GM12878 (cell line): ENCODE results near the gene ENOX2. TPM values are rescaled to one million over a fixed set of nuclear protein-coding genes. Genes with fewer than 3 reads are reported as not detected.

ENCODE experiments used
- ATAC-seq: fragments of 200-7000 bp; cut with Tn5 transposase; 3 replicates; pipeline ENCODE4 v1.9.1; 2020; ENCODE audit warnings: mild to moderate bottlenecking, moderate library complexity
- BruUV-seq: library from RNA; stranded (reverse); fragments of 400-500 nt; replicated peaks from 2 replicates; lab custom pipeline; 2021; lab: Mats Ljungman, UMichigan
- CTCF ChIA-PET: fragments of 300-600 bp; sonication (Branson Sonifier 250); formaldehyde crosslinking; extraction: SDS; loops from one replicate; lab custom pipeline; 2021; ENCODE audit warnings: inconsistent platforms; lab: Yijun Ruan, JAX
- POLR2A ChIA-PET: fragments of 350-600 bp; formaldehyde crosslinking; extraction: SDS; loops from one replicate; lab custom pipeline; 2021; ENCODE audit warnings: inconsistent platforms; lab: Charles Lee
- RAD21 ChIA-PET: fragments of 300-600 bp; sonication (Branson Sonifier 250); formaldehyde crosslinking; loops from one replicate; lab custom pipeline; 2023; ENCODE audit warnings: antibody characterized with exemption; ENCODE audit not compliant: unreplicated experiment; lab: Charles Lee
- SMC1A ChIA-PET: fragments of 300-600 bp; sonication (Branson Sonifier 250); formaldehyde crosslinking; loops from one replicate; lab custom pipeline; 2023; ENCODE audit not compliant: unreplicated experiment, uncharacterized antibody; lab: Charles Lee
- DNase-seq: peaks from one replicate; pipeline ENCODE4 v3.0.0-alpha.2; 2011; ENCODE audit warnings: low read depth, low spot score
- FAIRE-seq: peaks from 3 replicates; lab custom pipeline; 2011; peaks lifted over from hg19 to GRCh38; lab: Jason Lieb, UNC
- H2AFZ ChIP-seq: 2 replicates; pipeline ENCODE4 v1.6.0; 2011; ENCODE audit warnings: low read depth, low read length, control low read depth; ENCODE audit not compliant: control insufficient read depth
- H3K27ac ChIP-seq: 2 replicates; pipeline ENCODE4 v1.5.1; 2011; ENCODE audit warnings: control low read depth; ENCODE audit not compliant: control insufficient read depth, insufficient read depth
- H3K27me3 ChIP-seq, 2 experiments: replicated peaks in 1 of 2; 2 replicates each; pipeline versions ENCODE4 v1.6.0 to v1.6.1; 2011; ENCODE audit warnings: low read length in 1 of 2; ENCODE audit not compliant: control insufficient read depth in 2 of 2, insufficient read depth in 2 of 2
- H3K36me3 ChIP-seq, 2 experiments: 2 replicates each; pipeline ENCODE4 v1.5.1; 2011; ENCODE audit warnings: low read length in 1 of 2; ENCODE audit not compliant: control insufficient read depth in 2 of 2, insufficient read depth in 2 of 2
- H3K4me1 ChIP-seq: 2 replicates; pipeline ENCODE4 v1.6.1; 2011; ENCODE audit warnings: mild to moderate bottlenecking, low read length, moderate library complexity, mixed read lengths; ENCODE audit not compliant: control insufficient read depth, insufficient read depth
- H3K4me2 ChIP-seq: 2 replicates; pipeline ENCODE4 v1.6.0; 2011; ENCODE audit warnings: control low read depth; ENCODE audit not compliant: control insufficient read depth, insufficient read depth
- H3K4me3 ChIP-seq: fragments of 200-600 bp; sonication (generic); 2 replicates; pipeline ENCODE4 v1.5.1; 2016
- H3K79me2 ChIP-seq: 2 replicates; pipeline ENCODE4 v1.6.0; 2011; ENCODE audit warnings: low read length; ENCODE audit not compliant: control insufficient read depth, insufficient read depth
- H3K9ac ChIP-seq: 2 replicates; pipeline ENCODE4 v1.8.0; 2011; ENCODE audit warnings: low read length, control low read depth, mixed read lengths; ENCODE audit not compliant: control insufficient read depth, insufficient read depth
- H3K9me3 ChIP-seq: replicated peaks from 3 replicates; pipeline ENCODE4 v1.5.1; 2011; ENCODE audit warnings: mild to moderate bottlenecking, low read length; ENCODE audit not compliant: control insufficient read depth, insufficient read depth
- H4K20me1 ChIP-seq: 2 replicates; pipeline ENCODE4 v1.6.0; 2011; ENCODE audit not compliant: control insufficient read depth, insufficient read depth
- ATF7 ChIP-seq: fragments of 450-650 bp; IDR thresholded peaks from 2 replicates; pipeline ENCODE4 v1.6.1; 2016; ENCODE audit warnings: low read depth, mild to moderate bottlenecking
- GABPA ChIP-seq: IDR thresholded peaks from 2 replicates; pipeline ENCODE4 v1.6.1; 2014; ENCODE audit warnings: antibody characterized with exemption, low read depth, mild to moderate bottlenecking, inconsistent platforms
- HDAC2 ChIP-seq: fragments of 200-600 bp; sonication (generic); IDR thresholded peaks from 2 replicates; pipeline ENCODE4 v1.6.1; 2017
- KAT2A ChIP-seq: conservative IDR thresholded peaks from 2 replicates; pipeline ENCODE4 v1.6.1; 2011; ENCODE audit warnings: low read depth, low read length; ENCODE audit not compliant: control insufficient read depth
- MEF2B ChIP-seq: fragments of 450-650 bp; IDR thresholded peaks from 2 replicates; pipeline ENCODE4 v1.6.1; 2018; ENCODE audit warnings: mild to moderate bottlenecking, moderate library complexity; ENCODE audit not compliant: partially characterized antibody, poor library complexity, severe bottlenecking
- NR2C2 ChIP-seq: IDR thresholded peaks from 2 replicates; pipeline ENCODE4 v1.6.1; 2011; ENCODE audit warnings: borderline replicate concordance, low read depth; ENCODE audit not compliant: control insufficient read depth, insufficient read length
- NR2F1 ChIP-seq: fragments of 450-650 bp; conservative IDR thresholded peaks from 2 replicates; pipeline ENCODE4 v1.6.1; 2017; ENCODE audit warnings: mild to moderate bottlenecking
- POU2F2 ChIP-seq: IDR thresholded peaks from 3 replicates; pipeline ENCODE4 v1.6.1; 2011; ENCODE audit warnings: low read depth, mild to moderate bottlenecking, low read length, borderline replicate concordance
- RUNX3 ChIP-seq: IDR thresholded peaks from 2 replicates; pipeline ENCODE4 v1.6.1; 2012; ENCODE audit warnings: low read length, inconsistent platforms
- SIX5 ChIP-seq: IDR thresholded peaks from 2 replicates; pipeline ENCODE4 v1.6.1; 2011; ENCODE audit warnings: mild to moderate bottlenecking, low read depth, low read length, moderate library complexity; ENCODE audit not compliant: severe bottlenecking
- SREBF1 ChIP-seq: IDR thresholded peaks from 2 replicates; pipeline ENCODE4 v1.6.1; 2012; ENCODE audit warnings: mild to moderate bottlenecking, low read length
- ZNF274 ChIP-seq: IDR thresholded peaks from one replicate; pipeline ENCODE4 v1.8.0; 2011; ENCODE audit not compliant: insufficient read length, insufficient read depth
- WGBS: methylation state at CpG from one replicate; pipeline ENCODE4 v1.1.6; 2016; ENCODE audit warnings: low lambda C conversion rate; ENCODE audit not compliant: insufficient replicate concordance, insufficient coverage; ENCODE audit errors: missing lambda C conversion rate; 5-methylcytosine and 5-hydroxymethylcytosine counted together
- in situ Hi-C: fragments of 300-500 bp; cut with MboI; formaldehyde crosslinking; loops from 9 replicates; pipeline ENCODE4 v1.14.3; 2018; ENCODE audit warnings: mixed read lengths
- intact Hi-C: fragments of 100-400 bp; cut with micrococcal nuclease; formaldehyde crosslinking; loops from one replicate; pipeline ENCODE4 v1.14.2; 2022; ENCODE audit not compliant: unreplicated experiment
- polyA plus RNA-seq, 11 experiments: library from polyadenylated mRNA; depleted of rRNA in 4 of 11; unstranded in 6 of 11; stranded (reverse) in 5 of 11; fragments of >200 nt; fragmentation: Nextera tagmentation in 4 of 11; fragmentation: Illumina TruSeq in 1 of 11; extraction: Ambion mirVana in 4 of 11; extraction: Trizol in 1 of 11; gene quantifications; 1 replicate in 1 of 11; 2 replicates in 10 of 11; pipeline versions ENCODE4 v1.2.1 to v1.2.3, GENCODE V29; 2011 to 2016; ENCODE audit warnings: inconsistent platforms in 2 of 11, missing spikeins in 2 of 11, low read depth in 1 of 11
- total RNA-seq, 4 experiments: library from RNA; depleted of rRNA in 3 of 4; stranded (reverse); fragments of >200 nt in 3 of 4; fragmentation: Illumina TruSeq in 1 of 4; extraction: Trizol in 1 of 4; gene quantifications; 2 replicates each; pipeline versions ENCODE4 v1.2.1 to v1.2.3, GENCODE V29; 2013 to 2021
- TF ChIP-seq, protein P1 (sequence below): fragments of 450-650 bp; IDR thresholded peaks from 2 replicates; pipeline ENCODE4 v1.6.1; 2017; ENCODE audit warnings: mild to moderate bottlenecking, low read depth, inconsistent platforms; ENCODE audit not compliant: poor library complexity, severe bottlenecking
- TF ChIP-seq, protein P2 (sequence below): fragments of 450-650 bp; IDR thresholded peaks from 2 replicates; pipeline ENCODE4 v1.6.1; 2016; ENCODE audit warnings: mild to moderate bottlenecking
- TF ChIP-seq, protein P3 (sequence below): fragments of 450-650 bp; IDR thresholded peaks from 2 replicates; pipeline ENCODE4 v1.6.1; 2017; ENCODE audit warnings: mild to moderate bottlenecking, moderate library complexity

The ENOX2 gene
- total and polyA plus RNA-seq, 10 of the 15 experiments (the other 5 are each of a cell fraction or from before 2014, with no cell fraction given) = 3.2 to 13.0 (median 7.7) TPM

DNA sequence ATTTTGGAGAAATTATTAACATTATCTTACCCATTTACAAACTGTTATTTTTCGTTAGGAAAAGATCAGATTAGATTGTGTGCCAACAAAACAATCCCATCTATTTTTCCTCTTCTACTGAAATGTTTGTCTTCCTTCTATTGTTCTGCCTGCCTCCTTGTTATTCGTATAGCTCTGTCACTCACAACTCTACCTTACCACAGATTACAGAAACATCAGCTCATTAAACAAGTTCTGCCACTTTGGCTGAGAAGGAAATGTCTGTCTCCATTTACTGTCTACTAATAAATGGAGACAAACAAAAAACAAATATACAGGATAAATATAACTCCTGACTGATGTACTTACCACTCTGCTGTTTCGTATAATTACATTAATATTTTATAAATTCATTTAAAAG, 211.4 kb downstream of the ENOX2 start (continued):
- TF ChIP-seq, protein P1, sequence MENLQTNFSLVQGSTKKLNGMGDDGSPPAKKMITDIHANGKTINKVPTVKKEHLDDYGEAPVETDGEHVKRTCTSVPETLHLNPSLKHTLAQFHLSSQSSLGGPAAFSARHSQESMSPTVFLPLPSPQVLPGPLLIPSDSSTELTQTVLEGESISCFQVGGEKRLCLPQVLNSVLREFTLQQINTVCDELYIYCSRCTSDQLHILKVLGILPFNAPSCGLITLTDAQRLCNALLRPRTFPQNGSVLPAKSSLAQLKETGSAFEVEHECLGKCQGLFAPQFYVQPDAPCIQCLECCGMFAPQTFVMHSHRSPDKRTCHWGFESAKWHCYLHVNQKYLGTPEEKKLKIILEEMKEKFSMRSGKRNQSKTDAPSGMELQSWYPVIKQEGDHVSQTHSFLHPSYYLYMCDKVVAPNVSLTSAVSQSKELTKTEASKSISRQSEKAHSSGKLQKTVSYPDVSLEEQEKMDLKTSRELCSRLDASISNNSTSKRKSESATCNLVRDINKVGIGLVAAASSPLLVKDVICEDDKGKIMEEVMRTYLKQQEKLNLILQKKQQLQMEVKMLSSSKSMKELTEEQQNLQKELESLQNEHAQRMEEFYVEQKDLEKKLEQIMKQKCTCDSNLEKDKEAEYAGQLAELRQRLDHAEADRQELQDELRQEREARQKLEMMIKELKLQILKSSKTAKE = no peak
- TF ChIP-seq ATF7 (no peak), POU2F2 (no peak), ZNF274 (no peak), GABPA (no peak), RUNX3 (no peak)

DNA sequence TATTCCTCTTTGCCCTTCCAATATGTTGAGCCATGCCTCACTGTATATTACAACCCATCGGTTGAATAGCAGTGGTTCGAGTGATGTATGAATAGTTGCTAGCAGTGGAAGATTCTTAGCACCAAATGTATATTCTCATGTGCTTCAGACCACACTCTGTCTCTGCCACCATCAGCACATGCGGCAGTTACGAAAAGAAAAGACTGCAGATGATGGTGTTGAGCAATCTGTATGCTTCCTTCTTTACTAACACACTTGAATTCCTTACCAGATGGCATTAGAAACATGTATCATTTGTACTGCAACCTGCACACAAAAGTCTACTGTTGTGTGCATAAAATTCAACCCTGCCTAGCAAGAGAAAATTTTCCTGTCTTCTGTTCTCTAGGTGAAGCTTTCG, 214.6 kb downstream of the ENOX2 start:
- DNase-seq (no peak), ATAC-seq (no peak), FAIRE-seq (no peak)
- CTCF ChIA-PET = interaction anchor here (1.8 kb wide), 1 partner anchor 8 kb away, joined by 4 read pairs; no protein-coding TSS in a partner anchor
- Histone ChIP-seq H3K36me3 (no peaks in the 10 kb centered on the region; a peak in 1 of 4 replicates), H3K27me3 (no peaks in the 10 kb centered on the region; a peak in 1 of 4 replicates), H3K9ac (no peak overlapping the region), H3K79me2 (no peaks in the 10 kb centered on the region), H3K4me3 (no peak overlapping the region), H3K4me1 (no peaks in the 10 kb centered on the region), H3K27ac (no peak overlapping the region), H4K20me1 (no peaks in the 10 kb centered on the region), H3K9me3 (no peaks in the 10 kb centered on the region), H3K4me2 (no peak overlapping the region), H2AFZ (no peak overlapping the region)
- in situ Hi-C loops = no loop called here
- SMC1A ChIA-PET = no interaction called here
- TF ChIP-seq HDAC2 = no peak
- no peak for TF ChIP-seq SIX5
- TF ChIP-seq, protein P2, sequence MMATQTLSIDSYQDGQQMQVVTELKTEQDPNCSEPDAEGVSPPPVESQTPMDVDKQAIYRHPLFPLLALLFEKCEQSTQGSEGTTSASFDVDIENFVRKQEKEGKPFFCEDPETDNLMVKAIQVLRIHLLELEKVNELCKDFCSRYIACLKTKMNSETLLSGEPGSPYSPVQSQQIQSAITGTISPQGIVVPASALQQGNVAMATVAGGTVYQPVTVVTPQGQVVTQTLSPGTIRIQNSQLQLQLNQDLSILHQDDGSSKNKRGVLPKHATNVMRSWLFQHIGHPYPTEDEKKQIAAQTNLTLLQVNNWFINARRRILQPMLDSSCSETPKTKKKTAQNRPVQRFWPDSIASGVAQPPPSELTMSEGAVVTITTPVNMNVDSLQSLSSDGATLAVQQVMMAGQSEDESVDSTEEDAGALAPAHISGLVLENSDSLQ = no peak
- TF ChIP-seq NR2F1 = no peak
- TF ChIP-seq MEF2B = no peak
- TF ChIP-seq, protein P3, sequence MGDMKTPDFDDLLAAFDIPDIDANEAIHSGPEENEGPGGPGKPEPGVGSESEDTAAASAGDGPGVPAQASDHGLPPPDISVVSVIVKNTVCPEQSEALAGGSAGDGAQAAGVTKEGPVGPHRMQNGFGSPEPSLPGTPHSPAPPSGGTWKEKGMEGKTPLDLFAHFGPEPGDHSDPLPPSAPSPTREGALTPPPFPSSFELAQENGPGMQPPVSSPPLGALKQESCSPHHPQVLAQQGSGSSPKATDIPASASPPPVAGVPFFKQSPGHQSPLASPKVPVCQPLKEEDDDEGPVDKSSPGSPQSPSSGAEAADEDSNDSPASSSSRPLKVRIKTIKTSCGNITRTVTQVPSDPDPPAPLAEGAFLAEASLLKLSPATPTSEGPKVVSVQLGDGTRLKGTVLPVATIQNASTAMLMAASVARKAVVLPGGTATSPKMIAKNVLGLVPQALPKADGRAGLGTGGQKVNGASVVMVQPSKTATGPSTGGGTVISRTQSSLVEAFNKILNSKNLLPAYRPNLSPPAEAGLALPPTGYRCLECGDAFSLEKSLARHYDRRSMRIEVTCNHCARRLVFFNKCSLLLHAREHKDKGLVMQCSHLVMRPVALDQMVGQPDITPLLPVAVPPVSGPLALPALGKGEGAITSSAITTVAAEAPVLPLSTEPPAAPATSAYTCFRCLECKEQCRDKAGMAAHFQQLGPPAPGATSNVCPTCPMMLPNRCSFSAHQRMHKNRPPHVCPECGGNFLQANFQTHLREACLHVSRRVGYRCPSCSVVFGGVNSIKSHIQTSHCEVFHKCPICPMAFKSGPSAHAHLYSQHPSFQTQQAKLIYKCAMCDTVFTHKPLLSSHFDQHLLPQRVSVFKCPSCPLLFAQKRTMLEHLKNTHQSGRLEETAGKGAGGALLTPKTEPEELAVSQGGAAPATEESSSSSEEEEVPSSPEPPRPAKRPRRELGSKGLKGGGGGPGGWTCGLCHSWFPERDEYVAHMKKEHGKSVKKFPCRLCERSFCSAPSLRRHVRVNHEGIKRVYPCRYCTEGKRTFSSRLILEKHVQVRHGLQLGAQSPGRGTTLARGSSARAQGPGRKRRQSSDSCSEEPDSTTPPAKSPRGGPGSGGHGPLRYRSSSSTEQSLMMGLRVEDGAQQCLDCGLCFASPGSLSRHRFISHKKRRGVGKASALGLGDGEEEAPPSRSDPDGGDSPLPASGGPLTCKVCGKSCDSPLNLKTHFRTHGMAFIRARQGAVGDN = no peak
- no peak for TF ChIP-seq KAT2A
- TF ChIP-seq SREBF1 = no peak
- TF ChIP-seq NR2C2 = no peak
- no TSS peak for BruUV-seq
- intact Hi-C loops = no loop called here
- WGBS = 80% methylated on average over 5 of the region's 5 CpGs
- RAD21 ChIA-PET = no interaction called here
- POLR2A ChIA-PET = no interaction called here
